Heart right ventricle (tissue), 16 donors: ENCODE data around the gene PHLPP1. TPM values are rescaled to one million over a fixed set of nuclear protein-coding genes. Genes with fewer than 3 reads are reported as not detected.
A peak's percentile ranks its signal among the peaks of the same experiment; 100 is the strongest.

Experiments
- ATAC-seq, 8 donors: fragments of 200-7000 bp; cut with Tn5 transposase; one replicate each; pipeline ENCODE4 v1.9.1; 2020; ENCODE audit warnings: mild to moderate bottlenecking in 8 of 8, moderate library complexity in 8 of 8, moderate number of reproducible peaks in 1 of 8
- DNase-seq, 2 donors: peaks; one replicate each; pipeline ENCODE4 v3.0.0-alpha.2; 2020
- H3K27ac ChIP-seq, 10 donors: fragments of 200-600 bp; sonication (generic) in 2 of 10; one replicate each; pipeline versions ENCODE4 v1.5.0 to v1.8.0; 2020 to 2022; ENCODE audit warnings: mild to moderate bottlenecking in 3 of 10
- H3K27me3 ChIP-seq, 7 donors: fragments of 200-600 bp; one replicate each; pipeline ENCODE4 v1.8.0; 2021 to 2022; ENCODE audit warnings: mild to moderate bottlenecking in 2 of 7
- H3K36me3 ChIP-seq, 9 donors: fragments of 200-600 bp; sonication (generic) in 1 of 9; one replicate each; pipeline versions ENCODE4 v1.5.0 to v1.8.0; 2020 to 2022; ENCODE audit warnings: mild to moderate bottlenecking in 2 of 9
- H3K4me1 ChIP-seq, 9 donors: fragments of 200-600 bp; sonication (generic) in 1 of 9; one replicate each; pipeline versions ENCODE4 v1.5.0 to v1.8.0; 2020 to 2022; ENCODE audit warnings: mild to moderate bottlenecking in 4 of 9
- H3K4me3 ChIP-seq, 10 donors: fragments of 200-600 bp; sonication (generic) in 2 of 10; one replicate each; pipeline versions ENCODE4 v1.5.0 to v1.8.0; 2020 to 2022; ENCODE audit warnings: mild to moderate bottlenecking in 7 of 10, moderate library complexity in 2 of 10
- H3K9me3 ChIP-seq, 11 donors: fragments of 200-600 bp in 10 of 11; sonication (generic) in 2 of 11; one replicate each; pipeline versions ENCODE4 v1.5.0 to v1.8.0; 2013 to 2022; ENCODE audit warnings: mild to moderate bottlenecking in 2 of 11, control low read depth in 1 of 11, moderate library complexity in 1 of 11
- WGBS, 2 donors: extraction: QIAGEN DNeasy Blood & Tissue Kit; methylation state at CpG; one replicate each; pipeline ENCODE4 v1.1.7; 2013; ENCODE audit warnings: inconsistent platforms in 1 of 2; 5-methylcytosine and 5-hydroxymethylcytosine counted together
- intact Hi-C, 10 donors: fragments of 100-400 bp; cut with DNase I; formaldehyde crosslinking; loops; one replicate each; pipeline versions ENCODE4 v1.11.1 to v1.14.2; 2022
- polyA plus RNA-seq, 2 donors: library from polyadenylated mRNA; stranded (reverse); fragments of 200-250 nt; gene quantifications; one replicate each; pipeline ENCODE4 v1.2.3, GENCODE V29; 2013
- total RNA-seq, 10 donors: library from RNA; stranded (reverse); fragmentation: NEBNext Ultra II Directional in 3 of 10; extraction: Animal tissue kit (Norgen Biotek cat#: 25700) in 3 of 10; gene quantifications; one replicate each; pipeline versions ENCODE4 v1.2.1 to v1.2.4, GENCODE V29; 2021 to 2023
- TF ChIP-seq, protein P1 (sequence below), 9 donors: fragments of 200-600 bp; sonication (generic) in 2 of 9; IDR thresholded peaks; one replicate each; pipeline versions ENCODE4 v1.5.0 to v1.8.0; 2021 to 2022; ENCODE audit warnings: antibody characterized with exemption in 9 of 9, mild to moderate bottlenecking in 5 of 9, moderate library complexity in 1 of 9
- donor health status: Arrhythmogenic right ventricular cardiomyopathy.
- donor health status: ischemic (EF 13 %, LVEDD 7.1; RV severe dilation, severe dysfunction).
- donor health status: healthy with polysubstance abuse.
- donor health status: DM: no; HTN: yes; CAD: no.
- donor health status: DM: no; HTN: no; CAD: no.
- donor health status: ischemic (EF 25% LVEDD 6.9; RV normal size, moderate dysfunction).
- donor health status: ischemic (EF 25% LVEDD 5.7; RV mildly dilated, moderate dysfunction).
- donor health status: healthy.
- donor health status: DM: yes; HTN: yes; CAD: no.
- donor health status: Ischemic cardiomyopathy.
- donor health status: ischemic (EF 35%, LVEDD 5.7; RV mildly dilated, moderate dysfunction).
- donor health status: nonischemic (EF 11% LVEDD 7.7; RV severe dilation, severe dysfunction).
- donor health status: DM: yes; HTN: yes; CAD: no.
- donor health status: PGD.
- donor health status: ischemic (EF 29% LVEDD 5.4; RV normal size, mild dysfunction).
- donor health status: nonischemic (EF 23%, LVEDD 6.1; RV moderate dilation, normal function).

The PHLPP1 gene
- total and polyA plus RNA-seq, 12 donors = 1.8 to 10.7 (median 8.0) TPM

- WGBS, 2 donors = 49 to 52% methylated on average over 7 of the region's 7 CpGs
- intact Hi-C loops = no loop called here
- peaks cover 0 to 11% (median 0%) of the 10 kb centered on the region in 9 donors for H3K4me1 ChIP-seq
These were observed 284.1 kb downstream of the PHLPP1 start for GRCh38 chr18:62999392-62999791.

GRCh38 chr18:62999921-63000320, 284.6 kb downstream of the PHLPP1 start:
- no peaks in the 10 kb centered on the region for H3K9me3 ChIP-seq
- intact Hi-C loops = no loop called here
- H3K36me3 ChIP-seq = no peaks in the 10 kb centered on the region
- ATAC-seq = no peak
- H3K27me3 ChIP-seq = peaks cover 0 to 4% (median 0%) of the 10 kb centered on the region in 7 donors
- no peak overlapping the region for H3K27ac ChIP-seq
- no peak for DNase-seq
- H3K4me3 ChIP-seq = no peak overlapping the region
- TF ChIP-seq, protein P1, sequence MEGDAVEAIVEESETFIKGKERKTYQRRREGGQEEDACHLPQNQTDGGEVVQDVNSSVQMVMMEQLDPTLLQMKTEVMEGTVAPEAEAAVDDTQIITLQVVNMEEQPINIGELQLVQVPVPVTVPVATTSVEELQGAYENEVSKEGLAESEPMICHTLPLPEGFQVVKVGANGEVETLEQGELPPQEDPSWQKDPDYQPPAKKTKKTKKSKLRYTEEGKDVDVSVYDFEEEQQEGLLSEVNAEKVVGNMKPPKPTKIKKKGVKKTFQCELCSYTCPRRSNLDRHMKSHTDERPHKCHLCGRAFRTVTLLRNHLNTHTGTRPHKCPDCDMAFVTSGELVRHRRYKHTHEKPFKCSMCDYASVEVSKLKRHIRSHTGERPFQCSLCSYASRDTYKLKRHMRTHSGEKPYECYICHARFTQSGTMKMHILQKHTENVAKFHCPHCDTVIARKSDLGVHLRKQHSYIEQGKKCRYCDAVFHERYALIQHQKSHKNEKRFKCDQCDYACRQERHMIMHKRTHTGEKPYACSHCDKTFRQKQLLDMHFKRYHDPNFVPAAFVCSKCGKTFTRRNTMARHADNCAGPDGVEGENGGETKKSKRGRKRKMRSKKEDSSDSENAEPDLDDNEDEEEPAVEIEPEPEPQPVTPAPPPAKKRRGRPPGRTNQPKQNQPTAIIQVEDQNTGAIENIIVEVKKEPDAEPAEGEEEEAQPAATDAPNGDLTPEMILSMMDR (IDR thresholded peaks at IDR 0.05) = no peak
- 94 to 96% methylated on average over 6 of the region's 6 CpGs for WGBS, 2 donors
- H3K4me1 ChIP-seq = peaks cover 0 to 11% (median 0%) of the 10 kb centered on the region in 9 donors

More at GRCh38 chr18:62999392-62999791, 284.1 kb downstream of the PHLPP1 start:
- Histone ChIP-seq H3K27ac (no peak overlapping the region), H3K36me3 (no peaks in the 10 kb centered on the region), H3K27me3 (peaks cover 0 to 7% (median 0%) of the 10 kb centered on the region in 7 donors), H3K4me3 (no peak overlapping the region), H3K9me3 (no peaks in the 10 kb centered on the region)
- ATAC-seq (peak; percentile 69 to 86 (median 78)), DNase-seq (peak; percentile 21 to 43)
- TF ChIP-seq, protein P1 (IDR thresholded peaks at IDR 0.05) = no peak

GRCh38 chr18:63000839-63001238, 285.5 kb downstream of the PHLPP1 start:
- no peaks in the 10 kb centered on the region for H3K36me3 ChIP-seq
- WGBS, 2 donors = 90 to 95% methylated on average over 8 of the region's 8 CpGs
- H3K4me1 ChIP-seq = peaks cover 0 to 11% (median 0%) of the 10 kb centered on the region in 9 donors
- H3K27ac ChIP-seq = no peak overlapping the region
- no peak overlapping the region for H3K4me3 ChIP-seq
- ATAC-seq (no peak), DNase-seq (no peak)
- H3K9me3 ChIP-seq = no peaks in the 10 kb centered on the region
- intact Hi-C loops = no loop called here
- TF ChIP-seq, protein P1 (IDR thresholded peaks at IDR 0.05) = no peak
- H3K27me3 ChIP-seq = no peaks in the 10 kb centered on the region

GRCh38 chr18:63001861-63002260, 286.5 kb downstream of the PHLPP1 start:
- TF ChIP-seq, protein P1 (IDR thresholded peaks at IDR 0.05) = no peak
- Histone ChIP-seq H3K36me3 (no peaks in the 10 kb centered on the region), H3K4me3 (no peak overlapping the region), H3K27ac (no peak overlapping the region), H3K9me3 (no peaks in the 10 kb centered on the region), H3K4me1 (peaks cover 0 to 11% (median 0%) of the 10 kb centered on the region in 9 donors), H3K27me3 (no peaks in the 10 kb centered on the region)
- WGBS, 2 donors = 96 to 97% methylated on average over 5 of the region's 5 CpGs
- no peak for ATAC-seq
- DNase-seq = no peak
- intact Hi-C loops = no loop called here
